Measurements from ENCODE around the gene PRR36.

GRCh38 chr19:7867092-7867844, 6.9 kb downstream of the PRR36 start:
- TF ChIP-seq ZNF512 (CRISPR knock-in tag; IDR thresholded peaks at IDR 0.05; ENCODE audit: borderline replicate concordance) = no peak
- TF ChIP-seq ZNF263 (CRISPR knock-in tag; IDR thresholded peaks at IDR 0.05; ENCODE audit: low read depth) = no peak
- TF ChIP-seq E2F5 (CRISPR knock-in tag; IDR thresholded peaks at IDR 0.05) = no peak
- no peak for TF ChIP-seq TEAD4 (CRISPR knock-in tag; IDR thresholded peaks at IDR 0.05)
- no peak for TF ChIP-seq SOX15 (CRISPR knock-in tag; IDR thresholded peaks at IDR 0.05)
- no peak for TF ChIP-seq IRF2 (CRISPR knock-in tag; IDR thresholded peaks at IDR 0.05; ENCODE audit: borderline replicate concordance, low read depth)
- no peak for TF ChIP-seq CTCF (IDR thresholded peaks at IDR 0.05)
- TF ChIP-seq ZBTB43 (CRISPR knock-in tag; IDR thresholded peaks at IDR 0.05) = no peak
- TF ChIP-seq NR3C1 (CRISPR knock-in tag; conservative IDR thresholded peaks at IDR 0.05; ENCODE audit: low read depth) = no peak
- TF ChIP-seq ZNF317 (CRISPR knock-in tag; IDR thresholded peaks at IDR 0.05; ENCODE audit: borderline replicate concordance, low read depth) = no peak
- TF ChIP-seq MAX (CRISPR knock-in tag; IDR thresholded peaks at IDR 0.05) = no peak
- no peak for TF ChIP-seq GABPB1 (CRISPR knock-in tag; IDR thresholded peaks at IDR 0.05)
- no peak for TF ChIP-seq SMAD3 (CRISPR knock-in tag; IDR thresholded peaks at IDR 0.05; ENCODE audit: borderline replicate concordance)
